MM.1S (cell line): Measurements from ENCODE around the gene ERC2.

ENCODE experiments used
- CTCF ChIP-seq: fragments of 300-600 bp; sonication (generic); IDR thresholded peaks from 2 replicates; pipeline ENCODE4 v1.5.1; 2016; ENCODE audit warnings: antibody characterized with exemption, low read length, mixed read lengths
- EZH2 ChIP-seq: fragments of 300-600 bp; sonication (generic); optimal IDR thresholded peaks from 2 replicates; pipeline ENCODE3; 2017; ENCODE audit warnings: low read depth, mild to moderate bottlenecking, antibody characterized with exemption, low read length, mixed read lengths
- EZH2phosphoT487 ChIP-seq: fragments of 300-600 bp; sonication (generic); IDR thresholded peaks from 2 replicates; pipeline ENCODE4 v1.6.1; 2018; ENCODE audit warnings: antibody characterized with exemption, low read length

DNA sequence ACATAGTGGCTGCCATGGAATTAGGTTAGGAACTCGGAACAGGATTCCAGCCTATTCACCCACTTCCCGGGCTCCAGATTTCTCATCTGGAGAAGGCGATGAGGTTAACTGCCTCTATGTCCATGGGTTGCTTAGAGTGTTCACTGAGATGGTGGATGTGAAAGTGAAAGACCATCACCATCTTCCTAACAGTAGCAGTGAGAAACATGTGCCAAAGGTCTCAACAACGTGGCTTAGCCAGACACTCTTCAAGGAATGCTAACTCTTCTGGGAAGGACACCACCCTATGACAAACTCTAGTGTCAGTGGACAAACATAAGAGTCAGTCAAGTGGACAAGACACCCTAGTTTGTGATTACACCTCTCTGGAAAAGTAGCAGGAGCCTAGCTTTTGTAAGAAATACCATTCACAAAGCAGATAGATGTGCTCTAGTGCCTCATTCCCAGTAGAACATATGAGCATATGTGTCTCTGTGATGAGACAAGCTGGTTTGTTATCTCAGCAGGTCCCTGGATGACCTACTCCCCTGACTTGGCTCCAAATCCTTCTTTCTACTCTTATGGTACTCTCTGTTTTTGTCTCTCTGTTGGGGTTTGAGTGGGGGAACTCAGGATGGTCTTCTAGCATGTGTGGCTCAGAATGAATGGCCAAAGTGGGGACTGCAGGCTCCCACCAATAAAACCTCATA lies 770.9 kb downstream of the ERC2 start:
- TF ChIP-seq CTCF, result no peak
- no peak for TF ChIP-seq EZH2
- TF ChIP-seq EZH2phosphoT487, result no peak
